Fibroblast of upper back skin (primary cell): ENCODE results near the gene PYGL.
"Not testable (repeated sequence)": the region's sequence is repeated elsewhere in the genome, so short reads cannot be mapped to it uniquely, and the experiment has no call there.

Source experiments
- DNase-seq: peaks from one replicate; pipeline ENCODE4 v3.0.0-alpha.2; 2013

PYGL gene

DNA sequence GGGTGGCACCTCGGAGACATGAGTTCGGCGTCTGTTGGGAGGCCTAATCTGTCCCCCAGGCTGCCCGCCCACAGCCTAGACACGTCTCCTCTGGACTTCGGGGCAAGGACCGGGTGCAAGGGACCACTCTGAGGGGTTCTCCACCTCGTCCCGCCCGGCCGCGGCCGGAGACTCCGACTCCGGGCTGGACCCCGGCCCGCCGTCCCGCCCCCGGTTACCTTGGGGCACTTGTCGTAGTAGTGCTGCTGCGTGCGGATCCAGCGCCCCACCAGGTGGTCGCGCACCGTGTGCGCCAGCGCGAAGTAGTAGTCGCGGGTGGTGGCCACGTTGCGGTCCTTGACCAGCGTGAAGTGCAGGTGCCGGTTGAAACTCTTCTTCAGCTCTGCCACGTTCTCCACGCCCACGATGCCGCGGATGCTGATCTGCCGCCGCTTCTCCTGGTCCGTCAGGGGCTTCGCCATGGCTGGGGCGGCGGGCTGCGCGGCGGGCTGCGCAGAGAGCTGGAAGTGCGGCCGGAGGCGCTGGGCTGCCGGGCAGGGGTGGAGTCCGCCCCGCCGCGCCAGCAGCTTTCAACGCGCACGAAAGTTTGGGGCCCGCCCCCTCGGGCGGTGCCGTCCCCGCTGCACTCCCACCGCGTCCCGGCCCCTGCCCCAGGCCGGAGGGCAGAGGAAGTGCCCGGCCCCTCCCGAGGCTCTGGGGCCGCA, at the start of gene PYGL:
Gene PYGL (minus strand): TSS at position 541 of the 704 bp plus-strand sequence. CDS start 80 bp downstream, at position 461.
- peak; percentile 60 for DNase-seq

DNA sequence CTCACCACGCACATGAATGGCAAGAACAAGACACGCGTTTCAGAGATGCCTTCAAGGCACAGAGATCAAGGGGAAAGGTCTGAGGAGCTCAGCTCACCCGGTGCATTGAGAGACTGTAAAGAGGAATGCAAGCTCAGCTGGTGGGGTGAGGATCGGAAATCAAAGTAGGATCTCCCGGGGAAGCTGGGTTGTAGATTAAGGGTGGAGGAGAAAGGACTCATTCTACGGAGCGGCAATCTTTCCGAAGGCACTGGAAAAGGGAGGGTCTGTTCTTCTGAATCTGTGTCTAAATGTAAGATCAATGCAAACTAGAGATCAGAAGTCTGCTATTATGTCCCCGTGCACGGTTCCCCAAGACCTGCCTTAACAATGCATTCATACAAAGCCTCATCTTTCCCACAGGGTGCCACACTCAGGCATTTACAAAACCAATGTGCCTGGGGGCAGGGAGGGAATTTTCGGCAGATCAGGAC, 41.6 kb upstream of the PYGL start:
- no peak for DNase-seq

DNA sequence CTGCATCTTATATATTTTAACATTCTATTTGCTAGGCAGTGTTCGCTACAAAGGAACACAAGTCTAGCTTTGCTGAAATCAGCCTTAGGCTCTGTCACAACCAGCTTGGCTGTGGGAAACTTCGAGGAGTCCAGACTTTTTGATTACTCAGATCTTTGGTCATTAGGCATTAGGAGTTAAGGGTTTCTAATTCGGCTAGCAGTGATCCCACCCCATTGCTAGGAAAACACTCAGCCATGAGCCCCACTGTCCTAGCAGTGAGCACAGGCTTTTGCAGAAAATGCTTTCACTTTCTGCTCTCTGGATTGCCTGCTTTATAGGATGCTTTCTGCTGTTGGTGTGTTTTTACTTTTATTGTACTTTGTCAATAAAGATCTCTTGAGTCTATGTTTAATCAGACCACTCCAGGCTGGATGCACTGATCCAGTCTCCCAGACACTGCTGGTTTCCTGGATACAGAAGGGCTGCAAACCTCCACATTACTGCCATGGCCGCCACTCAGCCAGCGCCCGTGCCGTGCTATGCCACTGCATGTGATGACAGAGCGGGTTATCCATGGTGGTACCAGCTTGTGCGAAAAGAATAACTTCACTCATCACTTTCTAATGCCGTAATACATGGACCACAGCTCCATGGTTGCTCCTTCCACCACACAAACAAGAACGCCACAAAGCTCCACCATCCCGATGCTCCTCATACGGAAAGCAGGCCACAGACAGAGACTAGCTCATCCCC, 41.0 kb upstream of the PYGL start:
- no peak for DNase-seq

DNA sequence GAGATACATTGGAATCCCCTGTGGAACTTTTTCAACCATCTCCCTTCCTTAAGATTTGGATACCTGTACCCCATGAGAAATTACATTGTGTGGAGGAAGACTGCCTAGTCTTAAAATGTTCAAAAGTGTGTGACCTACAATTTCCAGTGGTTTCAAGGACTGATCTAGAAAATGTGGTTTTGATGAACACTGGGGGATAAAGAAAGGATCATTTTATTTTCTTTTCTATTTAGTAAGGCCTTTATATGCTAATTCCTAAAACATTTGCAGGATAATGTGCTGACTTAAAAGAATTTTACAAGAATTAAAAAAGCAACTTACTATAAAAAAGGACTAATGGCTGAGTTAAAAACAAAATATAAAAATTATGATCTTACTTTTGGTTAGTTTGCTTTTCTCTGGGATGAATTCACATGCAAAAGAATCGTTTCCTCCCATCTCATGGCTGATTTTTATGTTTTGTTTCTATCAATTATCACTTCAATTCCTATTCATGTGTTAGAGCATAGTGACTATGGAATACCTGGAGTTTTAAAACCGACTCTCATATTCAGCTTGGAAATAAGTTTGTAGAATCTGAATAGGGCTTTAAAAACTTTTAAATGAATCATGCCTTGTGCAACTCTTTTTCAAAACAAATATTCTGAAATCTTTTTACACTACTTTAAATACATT, 39.9 kb upstream of the PYGL start:
- DNase-seq, result no peak

DNA sequence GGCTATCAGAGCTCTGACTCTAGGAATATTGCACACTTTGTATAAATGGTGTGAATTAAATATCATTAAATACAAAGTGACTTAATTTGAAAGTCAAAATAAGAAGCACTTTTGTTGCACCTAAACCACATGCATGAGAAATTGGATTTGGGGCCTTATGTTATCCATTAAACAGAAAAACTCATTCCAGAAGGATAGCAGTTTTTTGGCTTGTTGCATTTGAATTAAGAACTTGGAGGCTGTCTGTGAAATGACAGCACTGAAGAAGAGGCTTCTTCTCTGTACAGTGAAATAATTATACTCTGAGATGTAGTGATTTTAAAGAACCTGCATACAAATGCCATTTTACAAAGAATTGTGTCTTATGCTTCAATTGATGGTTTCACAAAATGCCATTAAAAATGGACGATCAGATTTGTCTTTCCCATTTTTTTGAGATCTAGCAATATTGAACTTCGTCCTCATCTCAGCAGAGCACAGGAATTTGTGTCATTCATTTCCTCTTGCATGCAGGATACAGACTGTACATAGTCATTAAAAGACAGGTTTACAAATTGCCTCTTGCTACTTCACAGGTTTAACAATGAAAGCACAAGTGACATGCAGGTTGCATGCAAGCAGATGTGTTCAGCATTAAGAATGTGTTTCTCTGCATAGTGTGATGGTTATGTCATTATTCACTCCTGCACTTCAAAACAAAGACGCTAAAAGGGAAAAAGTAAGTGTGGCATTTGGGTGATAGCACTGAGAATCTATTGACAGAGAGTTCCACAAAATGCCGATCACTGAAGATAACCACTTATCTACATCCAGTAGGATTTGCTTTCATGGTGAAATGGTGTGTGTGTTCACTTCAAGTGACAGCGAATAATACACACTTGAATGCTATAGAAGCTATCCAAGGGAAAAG, 35.9 kb upstream of the PYGL start:
- DNase-seq, result no peak

DNA sequence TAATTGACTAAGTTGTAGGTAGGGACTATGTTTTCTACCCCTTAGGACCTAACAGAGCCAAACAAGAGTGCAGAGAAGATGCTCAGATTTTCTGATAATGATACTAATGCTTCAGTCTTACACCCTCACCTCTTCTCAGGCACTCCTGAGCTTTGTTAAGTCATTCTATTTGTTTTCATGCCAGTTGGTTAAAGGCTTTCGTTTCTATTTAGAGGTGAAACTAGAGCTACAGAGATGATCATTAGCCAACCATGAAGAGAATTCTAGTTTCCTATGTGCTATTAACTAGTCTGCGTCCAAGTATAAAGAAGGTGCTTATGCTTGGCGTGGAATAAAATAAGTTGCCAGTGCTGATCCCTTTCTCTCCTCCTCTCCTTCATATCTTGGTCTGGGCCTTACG, 34.6 kb upstream of the PYGL start:
- DNase-seq, result no peak

DNA sequence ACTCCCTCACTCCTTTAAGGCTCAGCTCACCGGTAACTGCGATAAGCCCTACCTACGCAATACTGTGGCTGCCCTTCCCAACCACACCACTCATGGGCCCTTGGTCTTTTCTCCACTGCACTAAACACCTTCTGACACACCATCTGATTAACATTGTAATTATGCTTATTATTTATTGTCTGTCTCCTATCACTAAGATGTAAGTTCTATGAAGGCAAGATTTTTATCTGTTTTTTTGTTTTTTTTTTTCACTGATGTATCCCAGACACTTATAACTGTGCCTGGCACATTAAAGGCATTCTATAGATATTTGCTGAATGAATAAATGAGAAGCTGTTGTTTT, 34.2 kb upstream of the PYGL start:
- DNase-seq, result no peak

DNA sequence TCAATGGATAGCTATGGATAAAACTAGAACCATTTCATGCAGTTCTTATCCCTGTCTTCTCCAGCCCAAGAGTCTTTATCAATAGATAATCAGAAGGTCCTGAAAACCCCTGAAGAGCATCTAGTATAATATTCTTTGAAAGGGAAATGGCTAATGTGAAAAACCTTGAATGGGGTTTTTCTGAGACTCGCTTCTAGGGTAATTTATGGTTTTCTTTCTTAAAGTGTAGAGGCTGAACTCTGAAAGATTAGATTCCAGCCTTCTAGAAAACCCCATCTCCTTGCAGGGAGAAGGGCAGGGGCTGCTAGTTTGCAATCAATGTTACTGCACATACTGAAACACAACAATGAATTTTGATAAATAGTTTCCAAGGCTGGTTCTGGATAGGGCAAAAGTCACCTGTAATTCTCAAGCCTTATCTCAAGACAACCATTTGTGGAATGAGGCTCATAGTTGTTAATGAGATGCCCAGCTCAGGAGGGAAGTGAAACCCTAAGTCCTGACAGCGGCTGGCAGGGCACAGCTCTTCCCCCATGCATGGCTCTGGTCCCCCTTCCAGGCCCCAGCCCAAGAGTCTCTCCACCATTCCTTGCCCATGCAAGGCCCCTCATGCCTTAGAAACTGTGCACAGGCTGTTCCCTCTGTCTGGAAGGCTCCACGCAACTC, 33.7 kb upstream of the PYGL start:
- DNase-seq, result no peak

DNA sequence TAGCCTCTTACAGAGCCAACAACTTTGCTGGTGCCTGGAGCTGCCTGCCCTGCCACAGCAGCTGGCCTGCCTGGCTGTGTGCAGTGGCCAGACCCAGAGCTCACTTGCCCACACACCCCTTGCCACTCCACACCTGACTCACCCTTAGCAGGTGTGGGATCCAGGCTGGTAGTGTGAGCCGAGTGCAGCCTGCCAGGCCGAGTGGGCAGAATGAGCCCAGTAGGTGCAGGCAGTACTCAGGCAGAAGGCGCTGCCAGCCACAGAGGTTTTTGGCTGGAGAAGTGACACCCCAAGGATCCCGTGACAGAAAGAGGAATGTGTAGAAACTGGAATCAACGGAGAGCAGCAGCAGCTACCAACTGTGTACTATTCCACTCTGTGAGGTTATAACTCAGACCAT, 29.8 kb upstream of the PYGL start:
- no peak for DNase-seq

DNA sequence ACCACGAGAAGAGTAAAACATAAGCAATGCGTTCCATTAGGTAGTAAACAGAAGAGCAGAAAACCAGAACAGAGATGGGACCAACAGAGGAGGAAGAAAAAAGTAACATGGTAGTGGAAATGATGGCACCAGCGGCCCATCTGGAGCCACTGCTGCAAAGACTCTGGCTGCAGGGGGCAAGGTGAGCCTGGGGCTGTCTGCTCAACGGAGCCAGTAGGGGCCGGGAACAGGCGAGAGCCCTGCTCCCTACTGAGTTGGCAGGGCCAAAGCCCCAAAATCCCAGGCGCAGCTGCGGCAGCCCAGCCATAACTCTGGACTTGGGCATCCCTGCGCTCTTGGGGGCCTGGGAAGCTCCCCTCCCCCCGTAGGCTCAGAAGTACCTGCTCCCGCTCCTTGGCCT, 28.5 kb upstream of the PYGL start:
- no peak for DNase-seq

DNA sequence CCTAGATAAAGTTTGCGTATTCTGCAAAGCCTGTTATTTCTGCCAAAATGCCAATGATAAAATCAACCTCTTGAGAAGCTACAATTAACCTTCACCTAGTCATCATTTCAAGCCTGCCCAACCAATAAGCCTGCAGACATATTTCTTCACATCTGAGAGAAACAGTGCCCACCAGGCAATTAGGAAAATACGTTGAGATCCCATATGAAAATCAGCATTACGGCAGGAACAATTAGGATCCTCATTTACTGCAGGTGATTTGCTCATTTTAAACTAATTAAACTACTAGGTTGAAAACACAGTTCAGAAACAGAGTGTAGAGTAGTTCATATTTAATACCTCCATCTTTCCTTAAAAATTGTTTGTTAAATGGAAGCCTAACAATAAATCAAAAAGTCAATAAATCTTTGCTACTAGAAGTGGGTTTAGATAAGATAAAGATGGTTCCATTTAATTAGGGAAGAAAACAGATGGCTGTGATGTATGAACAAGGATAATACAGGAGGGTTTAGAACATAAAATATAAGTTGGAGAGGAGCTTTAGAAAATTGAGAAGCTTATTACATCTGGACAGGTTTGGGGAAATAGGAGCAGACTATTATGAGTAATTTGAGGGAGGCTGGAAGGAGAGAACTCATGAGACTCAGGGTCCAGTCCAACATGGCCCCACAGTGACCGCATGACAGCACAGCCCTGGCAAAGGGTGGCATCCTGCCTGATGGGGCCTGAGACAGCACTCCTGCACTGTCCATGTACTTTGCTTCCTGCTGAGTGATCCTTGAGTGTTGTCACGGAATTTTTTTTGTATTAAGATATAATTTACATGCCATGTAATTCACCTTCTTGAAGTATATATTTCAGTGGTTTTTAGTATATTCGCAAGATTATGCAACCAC, 26.9 kb upstream of the PYGL start:
- no peak for DNase-seq

DNA sequence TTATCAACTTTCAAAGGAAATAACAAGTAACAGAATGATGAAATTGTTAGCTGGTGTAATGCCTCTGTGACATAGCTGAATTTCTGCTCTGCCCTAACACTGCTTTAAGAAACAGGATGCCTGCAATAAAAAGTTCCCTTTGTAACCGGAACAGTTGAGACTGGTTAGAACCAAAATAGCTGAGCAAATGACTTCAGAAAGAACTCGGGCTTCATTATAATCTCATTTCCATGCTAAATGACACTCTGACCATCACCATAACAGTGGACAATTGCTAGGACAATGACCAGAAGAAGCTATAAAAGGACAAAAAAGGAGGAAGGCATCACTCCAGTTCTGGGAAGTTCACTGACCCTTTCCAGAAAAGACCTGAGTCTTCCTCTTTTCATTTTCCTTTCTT, 23.5 kb upstream of the PYGL start:
- no peak for DNase-seq

DNA sequence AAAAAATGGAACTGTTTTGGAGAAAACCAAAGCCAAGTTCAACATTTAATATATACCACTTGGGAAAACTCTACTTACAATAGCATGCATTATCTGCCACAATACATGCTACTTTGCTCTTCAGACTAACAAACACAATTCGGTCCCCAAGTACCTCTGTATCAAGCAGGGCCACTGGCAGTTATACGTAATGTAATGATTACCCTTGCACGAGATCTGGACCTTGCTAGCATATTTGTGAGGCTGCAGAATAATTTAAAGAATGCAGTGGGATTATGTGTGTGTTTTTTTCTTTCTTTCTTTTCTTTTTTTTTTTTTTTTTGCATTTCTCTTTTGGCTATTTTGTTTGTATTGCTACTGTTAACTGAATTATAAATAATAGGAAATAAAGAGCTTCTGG, 22.8 kb upstream of the PYGL start:
- peak; percentile 77 for DNase-seq

DNA sequence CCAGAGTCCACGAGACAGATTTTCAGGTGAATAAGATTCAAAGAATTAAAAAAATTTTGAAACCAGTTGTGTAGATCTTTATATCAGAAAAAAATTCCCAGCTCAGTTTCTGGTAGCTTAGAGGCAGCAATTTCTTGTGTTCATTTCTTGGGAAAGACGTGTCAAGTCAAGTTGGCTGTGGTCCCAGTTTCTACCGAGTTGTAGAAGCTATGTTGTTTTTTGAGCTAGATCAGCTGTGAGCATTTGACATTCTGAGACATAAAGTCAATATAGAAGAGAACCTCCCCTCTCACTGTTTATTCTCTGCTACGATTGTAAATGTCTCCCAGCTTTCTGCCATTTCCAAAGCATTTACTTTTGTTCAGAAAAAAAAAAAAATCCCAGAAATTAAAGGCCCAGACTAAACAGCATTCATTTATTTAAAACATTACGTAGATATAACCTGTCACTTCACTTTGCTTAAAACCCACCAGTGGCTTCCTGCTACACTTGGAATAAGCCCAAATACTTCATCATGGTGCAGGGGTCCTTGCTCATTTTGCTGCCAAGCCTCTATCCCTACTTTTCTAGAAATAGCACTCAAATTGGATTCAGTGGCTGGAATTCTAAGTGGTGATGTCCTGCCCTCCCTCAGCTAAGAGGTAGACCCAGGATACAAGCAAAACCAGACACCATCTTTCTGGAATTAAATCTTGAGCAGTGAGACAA, 20.6 kb upstream of the PYGL start:
- DNase-seq, result peak; percentile 96

DNA sequence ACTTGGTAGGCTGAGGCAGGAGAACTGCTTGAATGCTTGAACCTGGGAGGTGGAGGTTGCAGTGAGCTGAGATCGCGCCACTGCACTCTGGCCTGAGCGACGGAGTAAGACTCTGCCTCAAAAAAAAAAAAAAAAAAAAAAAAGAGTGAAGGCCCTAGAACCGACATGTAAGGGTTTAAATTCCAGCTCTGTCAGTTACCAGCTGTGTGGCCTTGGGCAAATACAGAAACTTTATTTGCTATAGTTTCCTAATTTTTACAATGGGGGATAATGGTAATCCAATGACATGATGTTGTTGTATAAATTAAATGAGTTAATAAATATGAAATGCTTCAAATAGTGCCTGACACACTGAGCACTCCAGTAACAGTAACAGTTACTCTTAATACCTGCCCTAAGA, 19.6 kb upstream of the PYGL start:
- DNase-seq, result no peak

DNA sequence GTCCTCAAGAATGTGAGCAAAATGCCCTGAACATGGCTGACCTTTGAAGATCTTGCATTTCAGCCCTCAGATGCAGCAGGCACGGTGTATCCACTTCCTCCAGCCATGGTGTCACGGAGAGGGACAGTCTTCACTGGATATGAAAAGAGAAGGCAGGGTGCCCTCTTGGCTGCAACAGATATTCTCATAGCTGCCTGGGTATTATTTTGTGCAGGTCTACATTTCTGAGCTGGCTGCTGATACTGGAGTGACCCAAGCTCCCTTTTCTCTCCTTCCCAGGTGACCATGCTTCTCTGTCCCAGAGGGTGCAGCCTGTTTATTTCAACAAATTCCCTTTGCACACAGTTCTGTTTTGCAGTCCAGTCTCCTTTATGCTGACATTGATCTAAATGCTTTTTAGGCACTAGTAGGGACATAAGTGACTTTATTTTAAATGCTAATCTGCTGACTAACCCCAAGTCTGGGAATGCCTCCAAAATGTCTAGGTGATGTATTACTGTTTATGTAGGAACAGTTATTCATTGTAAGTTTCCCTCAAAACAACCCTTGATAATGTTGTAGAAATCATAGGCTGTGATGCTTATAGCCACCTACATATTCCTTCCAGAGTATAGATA, 17.4 kb upstream of the PYGL start:
- peak; percentile 95 for DNase-seq

DNA sequence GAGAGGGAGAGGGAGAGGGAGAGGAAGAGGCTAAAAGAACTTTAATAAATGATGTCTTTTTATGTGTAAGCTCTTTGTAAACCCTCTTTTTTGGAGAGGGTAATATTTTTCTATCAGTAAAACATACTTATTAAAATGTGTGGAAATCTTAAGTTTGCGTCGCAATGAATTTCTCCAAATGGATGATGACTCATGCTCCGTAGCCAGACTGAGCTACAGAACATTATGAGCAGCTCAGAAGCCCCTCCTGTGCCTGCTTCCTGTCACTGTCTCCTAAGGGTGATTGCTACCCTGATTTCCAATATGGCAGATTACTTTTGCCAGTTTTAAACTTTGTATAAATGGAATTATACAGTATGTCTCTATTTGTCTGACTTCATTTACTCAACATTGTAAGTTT, 13.0 kb upstream of the PYGL start:
- DNase-seq, result peak; percentile 41

DNA sequence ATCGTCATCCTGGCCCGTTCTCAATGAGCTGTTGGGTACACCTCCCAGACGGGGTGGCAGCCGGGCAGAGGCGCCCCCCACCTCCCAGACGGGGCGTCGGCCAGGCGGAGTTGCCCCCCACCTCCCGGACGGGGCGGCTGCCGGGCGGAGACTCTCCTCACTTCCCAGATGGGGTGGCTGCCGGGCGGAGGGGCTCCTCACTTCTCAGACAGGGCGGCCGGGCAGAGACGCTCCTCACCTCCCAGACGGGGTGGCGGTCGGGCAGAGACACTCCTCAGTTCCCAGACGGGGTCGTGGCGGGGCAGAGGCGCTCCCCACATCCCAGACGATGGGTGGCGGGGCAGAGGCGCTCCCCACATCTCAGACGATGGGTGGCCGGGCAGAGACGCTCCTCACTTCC, 12.1 kb upstream of the PYGL start:
- DNase-seq, result not testable (repeated sequence)

DNA sequence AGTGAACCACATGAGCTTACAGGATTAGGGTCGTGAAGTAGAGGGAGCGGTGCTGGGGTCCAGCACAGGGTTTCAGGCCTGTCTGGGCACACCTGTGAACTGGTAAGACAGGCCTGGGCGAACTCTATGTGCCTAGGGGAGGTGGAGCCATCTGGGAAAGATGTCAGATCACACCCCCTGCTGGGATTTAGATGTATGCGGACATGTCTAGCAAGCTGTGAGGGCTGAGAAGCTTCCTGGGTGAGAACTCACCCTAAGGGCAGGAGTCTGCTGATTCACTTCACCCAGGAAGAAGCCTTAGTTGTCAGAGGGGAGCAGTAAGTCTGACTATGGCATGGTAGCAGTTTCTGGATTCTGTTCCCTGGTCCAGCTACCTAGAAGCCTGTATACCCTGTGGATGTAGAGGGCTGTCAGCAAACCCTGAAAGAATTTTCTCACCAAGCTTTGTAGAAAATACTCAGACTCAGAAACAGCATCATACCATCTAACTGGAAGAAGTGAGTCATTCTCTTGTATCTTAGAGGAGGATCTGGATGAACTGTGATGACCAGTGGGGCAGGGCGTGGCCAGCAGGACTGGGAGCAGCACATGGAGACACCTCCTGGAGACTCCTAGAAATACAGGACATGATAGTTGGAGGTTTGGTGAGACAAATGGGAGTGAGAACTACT, 11.2 kb upstream of the PYGL start:
- DNase-seq, result peak; percentile 95
